BE2C (cell line): ENCODE results near the gene XRCC5.

Experiments
- DNase-seq: peaks from one replicate; pipeline ENCODE4 v3.0.0-alpha.2; 2020
- H3K27me3 ChIP-seq: fragments of 250-450 bp; sonication (Bioruptor Pico); 2 replicates; pipeline ENCODE4 v1.5.1; 2020; ENCODE audit warnings: mild to moderate bottlenecking
- H3K36me3 ChIP-seq: fragments of 250-450 bp; sonication (Bioruptor Pico); 2 replicates; pipeline ENCODE4 v1.5.1; 2020; ENCODE audit warnings: mild to moderate bottlenecking
- H3K4me1 ChIP-seq: fragments of 250-450 bp; sonication (Bioruptor Pico); 2 replicates; pipeline ENCODE4 v1.5.1; 2020
- H3K4me3 ChIP-seq: 2 replicates; pipeline ENCODE4 v1.5.1; 2011; ENCODE audit warnings: low read depth, low read length
- H3K9me3 ChIP-seq: fragments of 250-450 bp; sonication (Bioruptor Pico); 2 replicates; pipeline ENCODE4 v1.5.1; 2020
- TF ChIP-seq, protein P1 (sequence below): IDR thresholded peaks from 2 replicates; pipeline ENCODE4 v1.5.1; 2012; ENCODE audit warnings: mild to moderate bottlenecking, low read depth, low read length

Gene XRCC5

DNA sequence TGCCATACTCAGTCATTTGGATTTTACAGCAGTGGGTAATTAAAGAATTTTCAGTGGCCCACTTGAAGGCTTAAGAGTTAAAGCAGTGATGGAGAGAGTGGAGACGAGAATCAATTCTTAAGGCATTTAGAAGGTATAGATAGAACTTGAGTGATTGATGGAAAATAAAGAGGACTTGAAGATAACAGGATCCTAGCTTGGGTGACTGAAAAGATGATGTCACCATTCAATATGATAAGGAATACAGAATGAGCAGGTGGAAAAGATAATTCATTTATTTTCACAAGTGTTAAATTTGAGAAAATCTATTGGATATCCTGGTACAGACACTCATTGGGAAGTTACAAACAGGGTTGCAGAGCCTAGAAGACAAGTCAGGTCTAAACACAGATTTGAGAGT lies 35.2 kb downstream of the XRCC5 start:
- DNase-seq, result no peak
- H3K4me1 ChIP-seq, result no peaks in the 10 kb centered on the region
- no peak overlapping the region for H3K4me3 ChIP-seq
- no peaks in the 10 kb centered on the region for H3K27me3 ChIP-seq
- no peaks in the 10 kb centered on the region for H3K9me3 ChIP-seq
- TF ChIP-seq, protein P1, sequence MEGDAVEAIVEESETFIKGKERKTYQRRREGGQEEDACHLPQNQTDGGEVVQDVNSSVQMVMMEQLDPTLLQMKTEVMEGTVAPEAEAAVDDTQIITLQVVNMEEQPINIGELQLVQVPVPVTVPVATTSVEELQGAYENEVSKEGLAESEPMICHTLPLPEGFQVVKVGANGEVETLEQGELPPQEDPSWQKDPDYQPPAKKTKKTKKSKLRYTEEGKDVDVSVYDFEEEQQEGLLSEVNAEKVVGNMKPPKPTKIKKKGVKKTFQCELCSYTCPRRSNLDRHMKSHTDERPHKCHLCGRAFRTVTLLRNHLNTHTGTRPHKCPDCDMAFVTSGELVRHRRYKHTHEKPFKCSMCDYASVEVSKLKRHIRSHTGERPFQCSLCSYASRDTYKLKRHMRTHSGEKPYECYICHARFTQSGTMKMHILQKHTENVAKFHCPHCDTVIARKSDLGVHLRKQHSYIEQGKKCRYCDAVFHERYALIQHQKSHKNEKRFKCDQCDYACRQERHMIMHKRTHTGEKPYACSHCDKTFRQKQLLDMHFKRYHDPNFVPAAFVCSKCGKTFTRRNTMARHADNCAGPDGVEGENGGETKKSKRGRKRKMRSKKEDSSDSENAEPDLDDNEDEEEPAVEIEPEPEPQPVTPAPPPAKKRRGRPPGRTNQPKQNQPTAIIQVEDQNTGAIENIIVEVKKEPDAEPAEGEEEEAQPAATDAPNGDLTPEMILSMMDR, result no peak
- peaks cover 94% of the 10 kb centered on the region for H3K36me3 ChIP-seq

DNA sequence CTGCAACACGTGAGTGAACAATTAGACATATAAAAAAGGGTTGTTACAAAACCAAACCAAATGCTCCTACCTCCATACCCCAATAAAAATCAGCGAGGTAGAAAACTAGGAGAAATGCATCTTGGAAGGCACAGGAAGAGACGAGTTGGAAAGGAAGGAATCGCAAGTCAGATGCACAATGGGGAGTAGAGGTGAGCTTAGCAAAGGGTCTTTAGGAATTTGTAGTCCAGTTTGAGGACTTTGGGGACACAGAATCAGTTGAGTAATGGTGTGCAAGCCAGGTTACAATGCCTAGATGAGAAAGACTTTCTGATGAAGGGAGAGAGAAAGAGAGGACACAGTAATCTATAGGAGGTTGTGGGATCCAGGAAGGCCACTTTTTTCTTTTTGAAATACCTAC lies 35.7 kb downstream of the XRCC5 start:
- peaks cover 94% of the 10 kb centered on the region for H3K36me3 ChIP-seq

DNA sequence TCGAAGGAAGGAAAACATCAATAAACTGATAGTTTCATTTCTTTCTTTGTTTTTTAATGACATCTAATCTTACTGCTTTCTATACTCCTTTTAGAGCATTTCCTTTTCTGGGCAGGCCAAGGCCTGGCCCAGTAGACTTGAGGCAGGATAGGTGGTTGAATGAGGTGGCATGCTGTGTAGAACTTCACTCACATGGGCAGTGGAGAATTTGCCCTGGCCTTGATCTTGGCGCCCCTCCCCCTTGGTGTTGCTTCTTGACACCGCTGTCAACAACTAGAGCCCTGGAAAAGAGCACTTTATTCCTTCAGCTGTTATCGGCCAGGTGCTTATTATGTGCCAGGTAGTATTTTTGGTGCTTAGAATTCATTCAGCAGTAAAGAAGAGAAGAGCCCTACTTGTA lies 37.4 kb downstream of the XRCC5 start:
- TF ChIP-seq, protein P1, result no peak
- Histone ChIP-seq H3K36me3 (peaks cover 96% of the 10 kb centered on the region), H3K4me3 (no peak overlapping the region), H3K4me1 (no peaks in the 10 kb centered on the region), H3K9me3 (no peaks in the 10 kb centered on the region), H3K27me3 (no peaks in the 10 kb centered on the region)
- no peak for DNase-seq

More for the DNA sequence above, 35.7 kb downstream of the XRCC5 start:
- DNase-seq, result no peak
- no peaks in the 10 kb centered on the region for H3K4me1 ChIP-seq
- H3K4me3 ChIP-seq, result no peak overlapping the region
- H3K9me3 ChIP-seq, result no peaks in the 10 kb centered on the region
- TF ChIP-seq, protein P1, result no peak
- H3K27me3 ChIP-seq, result no peaks in the 10 kb centered on the region

DNA sequence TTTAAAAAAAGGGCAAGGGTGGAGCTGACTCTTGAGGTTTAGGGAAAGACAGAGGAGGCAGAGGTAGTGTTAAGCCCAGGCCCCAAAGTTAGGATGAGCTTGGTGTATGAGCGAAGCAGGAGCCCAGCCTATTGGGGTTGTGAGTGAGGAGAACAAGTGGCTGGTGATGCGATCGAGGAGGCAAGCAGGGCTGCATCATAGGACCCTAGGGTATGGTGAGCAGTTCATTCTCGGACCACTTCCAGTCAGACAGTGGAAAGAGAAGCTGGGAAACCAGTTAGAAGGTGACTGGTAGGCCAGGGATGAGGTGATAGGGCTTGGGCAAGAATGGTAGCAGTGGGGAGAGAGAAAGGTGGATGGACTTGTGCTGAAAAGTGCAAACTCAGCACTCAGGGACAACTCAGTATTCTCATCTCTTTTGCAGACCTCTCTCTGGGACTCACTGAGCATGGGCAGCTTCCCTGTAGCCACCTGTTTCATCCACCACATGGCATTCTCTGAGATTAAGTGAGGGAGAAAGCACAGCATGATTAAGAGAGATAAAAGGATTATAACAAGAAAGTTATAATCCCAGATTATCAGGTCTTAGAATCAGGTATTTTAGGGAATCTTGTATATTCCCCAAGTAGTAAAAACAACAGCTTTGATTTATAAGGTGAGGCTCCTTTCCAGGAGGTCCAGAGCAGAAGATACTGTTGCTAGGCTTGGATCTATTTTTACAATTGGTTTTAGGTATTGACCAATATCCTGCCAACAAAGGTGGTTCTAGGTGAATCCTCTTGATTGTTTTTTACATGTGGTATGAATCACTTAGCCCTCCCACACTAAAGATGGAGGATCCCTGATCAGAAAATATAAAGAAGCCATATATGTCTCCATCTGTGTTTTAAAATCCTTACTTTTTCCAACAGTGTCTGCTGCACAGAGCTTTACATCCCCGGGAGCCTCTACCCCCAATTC lies 38.3 kb downstream of the XRCC5 start:
- no peak overlapping the region for H3K4me3 ChIP-seq
- DNase-seq, result no peak
- H3K36me3 ChIP-seq, result peaks cover 95% of the 10 kb centered on the region
- H3K4me1 ChIP-seq, result no peaks in the 10 kb centered on the region
- TF ChIP-seq, protein P1, result no peak
- no peaks in the 10 kb centered on the region for H3K9me3 ChIP-seq
- H3K27me3 ChIP-seq, result no peaks in the 10 kb centered on the region

DNA sequence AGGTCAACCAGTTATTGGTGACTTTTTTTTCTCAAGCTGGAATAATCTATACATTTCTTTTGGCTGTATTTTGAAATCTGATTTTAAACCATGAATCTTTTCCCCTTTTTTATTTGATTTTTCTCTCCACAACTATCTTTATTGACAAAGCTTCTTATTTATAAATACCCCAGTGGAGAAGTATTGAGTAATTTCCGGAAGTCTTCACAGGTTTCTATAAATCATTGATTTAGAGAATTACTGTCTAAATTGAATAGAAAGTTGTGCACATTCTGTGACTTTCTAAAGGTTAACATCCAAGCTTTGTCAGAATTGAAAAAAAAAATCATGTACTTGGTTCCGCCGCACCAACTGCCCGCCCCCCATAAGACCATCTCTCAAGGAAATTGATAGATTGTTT lies 39.8 kb downstream of the XRCC5 start:
- H3K4me3 ChIP-seq, result no peak overlapping the region
- TF ChIP-seq, protein P1, result no peak
- no peaks in the 10 kb centered on the region for H3K9me3 ChIP-seq
- H3K27me3 ChIP-seq, result no peaks in the 10 kb centered on the region
- H3K4me1 ChIP-seq, result no peaks in the 10 kb centered on the region; the same call in 1 of the 2 replicates
- DNase-seq, result no peak
- H3K36me3 ChIP-seq, result peaks cover 94% of the 10 kb centered on the region

DNA sequence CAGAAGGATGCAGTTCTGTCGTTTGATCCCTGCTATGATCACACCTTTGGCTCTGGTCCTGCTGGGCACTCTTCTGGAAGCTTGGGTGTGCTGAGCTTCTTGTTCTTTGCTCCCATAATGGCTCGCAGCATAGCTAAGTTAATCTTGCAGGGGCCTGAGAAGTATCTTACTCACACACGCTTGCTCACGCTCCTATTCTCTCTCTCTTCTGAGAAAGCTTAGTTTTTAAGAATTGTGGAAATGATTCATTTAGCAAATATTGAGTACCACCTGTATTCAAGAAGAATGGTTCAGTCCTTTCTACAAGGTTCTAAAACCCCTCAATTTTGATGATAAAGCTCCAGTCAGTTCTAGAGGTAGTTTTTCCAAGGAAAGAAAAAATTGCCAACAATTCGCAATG lies 40.6 kb downstream of the XRCC5 start:
- Histone ChIP-seq H3K36me3 (peaks cover 94% of the 10 kb centered on the region), H3K9me3 (no peaks in the 10 kb centered on the region), H3K27me3 (no peaks in the 10 kb centered on the region), H3K4me3 (no peak overlapping the region), H3K4me1 (no peaks in the 10 kb centered on the region; the same call in 1 of the 2 replicates)
- TF ChIP-seq, protein P1, result no peak
- no peak for DNase-seq
